CD8-positive, alpha-beta memory T cell (primary cell): Measurements from ENCODE around the gene PROSER3. TPM values are rescaled to one million over a fixed set of nuclear protein-coding genes. Genes with fewer than 3 reads are reported as not detected.
A peak's percentile ranks its signal among the peaks of the same experiment; 100 is the strongest.

ENCODE experiments used
- CTCF ChIA-PET: fragments of 350-600 bp; sonication (Branson Sonifier 250); formaldehyde crosslinking; loops from one replicate; lab custom pipeline; 2021; ENCODE audit warnings: antibody characterized with exemption; lab: Charles Lee
- POLR2A ChIA-PET: fragments of 350-600 bp; sonication (Branson Sonifier 250); formaldehyde crosslinking; loops from one replicate; lab custom pipeline; 2021; ENCODE audit warnings: antibody characterized with exemption; lab: Charles Lee
- DNase-seq, 5 donors: peaks; one replicate each; pipeline versions ENCODE4 v3.0.0 to v3.0.0-alpha.2; 2020 to 2022; ENCODE audit warnings: mixed read lengths in 1 of 5
- H3K27ac ChIP-seq: one replicate; pipeline ENCODE4 v1.7.0; 2013; ENCODE audit warnings: low read depth, mild to moderate bottlenecking, low read length, moderate library complexity
- H3K27me3 ChIP-seq: 2 replicates; pipeline ENCODE4 v1.7.0; 2013; ENCODE audit warnings: low read length, mild to moderate bottlenecking; ENCODE audit not compliant: insufficient read depth, poor library complexity, severe bottlenecking
- H3K36me3 ChIP-seq: 2 replicates; pipeline ENCODE4 v1.7.0; 2013; ENCODE audit warnings: mild to moderate bottlenecking, low read length, moderate library complexity; ENCODE audit not compliant: insufficient read depth
- H3K4me1 ChIP-seq: 2 replicates; pipeline ENCODE4 v1.7.0; 2013; ENCODE audit warnings: mild to moderate bottlenecking, low read length, moderate library complexity; ENCODE audit not compliant: insufficient read depth
- H3K4me3 ChIP-seq: 2 replicates; pipeline ENCODE4 v1.7.0; 2013; ENCODE audit warnings: mild to moderate bottlenecking, low read length
- H3K9me3 ChIP-seq: 2 replicates; pipeline ENCODE4 v1.7.0; 2013; ENCODE audit warnings: mild to moderate bottlenecking, low read length
- H3K27ac Mint-ChIP-seq, 8 donors: one replicate each; pipeline ENCODE4 v1.8.0; 2020 to 2021; ENCODE audit warnings: mixed read lengths in 8 of 8, mild to moderate bottlenecking in 6 of 8, inconsistent platforms in 3 of 8, moderate library complexity in 3 of 8
- H3K27me3 Mint-ChIP-seq, 2 donors: one replicate each; pipeline ENCODE4 v1.8.0; 2020 to 2021; ENCODE audit warnings: mixed read lengths in 2 of 2, mild to moderate bottlenecking in 1 of 2, moderate library complexity in 1 of 2
- H3K36me3 Mint-ChIP-seq, 3 donors: one replicate each; pipeline ENCODE4 v1.8.0; 2020 to 2021; ENCODE audit warnings: mixed read lengths in 3 of 3, inconsistent platforms in 1 of 3, mild to moderate bottlenecking in 1 of 3
- H3K4me1 Mint-ChIP-seq, 3 donors: one replicate each; pipeline ENCODE4 v1.8.0; 2020 to 2021; ENCODE audit warnings: mixed read lengths in 3 of 3, inconsistent platforms in 1 of 3, mild to moderate bottlenecking in 1 of 3
- H3K4me3 Mint-ChIP-seq, 7 donors: one replicate each; pipeline ENCODE4 v1.8.0; 2020 to 2021; ENCODE audit warnings: mixed read lengths in 7 of 7, mild to moderate bottlenecking in 6 of 7, moderate library complexity in 4 of 7, inconsistent platforms in 2 of 7
- H3K9me3 Mint-ChIP-seq, 5 donors: one replicate each; pipeline ENCODE4 v1.8.0; 2020 to 2022; ENCODE audit warnings: mixed read lengths in 5 of 5, mild to moderate bottlenecking in 3 of 5, moderate library complexity in 2 of 5, inconsistent platforms in 1 of 5
- polyA plus RNA-seq: library from polyadenylated mRNA; unstranded; fragments of 300-500 nt; fragmentation: Illumina TruSeq; gene quantifications from one replicate; pipeline ENCODE4 v1.2.3, GENCODE V29; 2021
- total RNA-seq, 2 experiments: library from RNA; stranded (reverse); gene quantifications; one replicate each; pipeline ENCODE4 v1.2.3, GENCODE V29; 2021

Gene PROSER3
- total and polyA plus RNA-seq, 3 experiments from 2014 or later: 8.3 to 40.5 (median 35.2) TPM

- peaks cover 17 to 48% (median 19%) of the 10 kb centered on the region in 3 donors for H3K4me1 Mint-ChIP-seq
- H3K4me3 Mint-ChIP-seq: peak overlapping the region in 2 of 7 donors; percentile 35 to 63
- peaks cover 30% of the 10 kb centered on the region for H3K4me1 ChIP-seq
- H3K9me3 ChIP-seq: no peaks in the 10 kb centered on the region
- no peak overlapping the region for H3K4me3 ChIP-seq
- H3K27me3 ChIP-seq: no peaks in the 10 kb centered on the region
- ChIA-PET POLR2A (interaction anchor here (0.6 to 1.3 kb wide), 2 partner anchors 9 to 19 kb away, joined by 3 to 5 read pairs; no protein-coding TSS in a partner anchor), CTCF (interaction anchor here (0.9 to 1.6 kb wide), 6 partner anchors 8 to 44 kb away, joined by 3 to 5 read pairs (median 4); partner anchors contain the start of genes LIN37, PSENEN and U2AF1L4)
- H3K27ac Mint-ChIP-seq: peak overlapping the region in 5 of 8 donors; percentile 25 to 95 (median 76)
- H3K27me3 Mint-ChIP-seq: no peaks in the 10 kb centered on the region
- H3K36me3 ChIP-seq: peaks cover 22% of the 10 kb centered on the region
- peaks cover 4 to 62% (median 10%) of the 10 kb centered on the region in 3 donors for H3K36me3 Mint-ChIP-seq
- no peaks in the 10 kb centered on the region for H3K9me3 Mint-ChIP-seq
- DNase-seq: peak in 1 of 5 donors; percentile 25
- no peak overlapping the region for H3K27ac ChIP-seq
Observed at GRCh38 chr19:35736913-35737886, 20.8 kb upstream of the PROSER3 start.

DNA sequence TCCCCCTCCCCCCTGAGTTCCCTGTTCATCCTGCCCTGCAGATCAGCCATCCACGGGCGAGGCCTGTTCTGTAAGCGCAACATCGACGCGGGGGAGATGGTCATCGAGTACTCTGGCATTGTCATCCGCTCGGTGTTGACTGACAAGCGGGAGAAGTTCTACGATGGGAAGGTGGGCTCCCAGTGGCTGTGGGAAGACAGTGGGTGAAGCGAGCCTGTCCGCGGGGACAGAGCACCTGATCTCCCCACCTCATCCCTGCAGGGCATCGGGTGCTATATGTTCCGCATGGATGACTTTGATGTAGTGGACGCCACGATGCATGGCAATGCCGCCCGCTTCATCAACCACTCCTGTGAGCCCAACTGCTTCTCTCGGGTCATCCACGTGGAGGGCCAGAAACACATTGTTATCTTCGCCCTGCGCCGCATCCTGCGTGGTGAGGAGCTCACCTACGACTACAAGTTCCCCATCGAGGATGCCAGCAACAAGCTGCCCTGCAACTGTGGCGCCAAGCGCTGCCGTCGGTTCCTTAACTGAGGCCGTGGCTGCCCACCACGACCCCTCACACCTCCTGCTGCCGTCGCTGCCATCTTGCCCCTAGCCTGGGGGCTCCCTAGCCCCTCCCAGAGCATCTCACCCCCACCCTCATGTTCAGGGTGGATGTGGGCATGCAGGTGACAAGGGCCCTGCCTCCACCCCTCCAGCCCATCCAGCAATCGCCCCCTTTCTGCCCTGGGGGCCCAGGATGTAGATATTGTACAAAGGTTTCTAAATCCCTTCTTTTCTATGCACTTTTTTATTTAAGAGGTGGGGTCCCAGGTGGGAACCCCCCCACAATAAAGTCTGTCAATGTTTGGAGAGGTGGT, 19.7 kb upstream of the PROSER3 start:
- Mint-ChIP-seq H3K27ac (peak overlapping the region in 5 of 8 donors; percentile 5 to 87 (median 11)), H3K36me3 (peaks cover 4 to 63% (median 10%) of the 10 kb centered on the region in 3 donors)
- POLR2A ChIA-PET: no interaction called here

DNA sequence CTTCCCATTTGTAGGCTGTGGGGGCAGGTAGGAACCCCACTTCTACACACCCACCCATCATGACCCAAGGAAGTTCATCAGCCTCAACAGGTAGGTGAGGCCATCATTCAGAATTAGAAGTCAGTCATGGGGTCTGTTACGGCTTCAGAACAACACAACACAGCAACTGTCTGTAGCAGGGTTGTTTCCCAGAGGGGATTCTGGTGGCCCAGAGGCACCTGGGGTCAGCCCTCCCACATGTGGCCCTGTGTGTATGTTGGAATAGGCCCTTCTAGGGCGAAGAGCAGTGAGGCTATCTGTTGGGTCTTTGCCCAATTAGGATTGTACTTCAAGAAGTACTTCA, 19.1 kb upstream of the PROSER3 start:
- peaks cover 4 to 60% (median 10%) of the 10 kb centered on the region in 3 donors for H3K36me3 Mint-ChIP-seq
- peaks cover 46% of the 10 kb centered on the region for H3K4me1 ChIP-seq
- peak overlapping the region; percentile 57 to 95 (median 86) for H3K4me3 Mint-ChIP-seq

More for the DNA sequence above, 19.7 kb upstream of the PROSER3 start:
- Histone ChIP-seq H3K27me3 (no peaks in the 10 kb centered on the region), H3K9me3 (no peaks in the 10 kb centered on the region), H3K4me1 (peaks cover 40% of the 10 kb centered on the region), H3K27ac (no peak overlapping the region), H3K36me3 (peaks cover 22% of the 10 kb centered on the region), H3K4me3 (no peak overlapping the region)
- Mint-ChIP-seq H3K27me3 (no peaks in the 10 kb centered on the region), H3K9me3 (no peaks in the 10 kb centered on the region), H3K4me1 (peaks cover 25 to 57% (median 27%) of the 10 kb centered on the region in 3 donors), H3K4me3 (peak overlapping the region in 4 of 7 donors; percentile 15 to 86 (median 65))
- DNase-seq: no peak
- CTCF ChIA-PET: interaction anchor here (0.8 to 1.3 kb wide), 3 partner anchors 7 to 45 kb away, joined by 3 to 5 read pairs (median 3); partner anchors contain the start of genes PSENEN and U2AF1L4

GRCh38 chr19:35739275-35740107, 18.5 kb upstream of the PROSER3 start:
- Histone ChIP-seq H3K27ac (no peak overlapping the region), H3K27me3 (no peaks in the 10 kb centered on the region), H3K4me1 (peaks cover 52% of the 10 kb centered on the region), H3K36me3 (peaks cover 22% of the 10 kb centered on the region), H3K4me3 (peak overlapping the region; percentile 98), H3K9me3 (no peaks in the 10 kb centered on the region)
- H3K27me3 Mint-ChIP-seq: no peaks in the 10 kb centered on the region
- H3K9me3 Mint-ChIP-seq: no peaks in the 10 kb centered on the region
- peak overlapping the region; percentile 19 to 98 (median 93) for H3K4me3 Mint-ChIP-seq
- POLR2A ChIA-PET: interaction anchor here (1.4 to 1.5 kb wide), 2 partner anchors 9 to 21 kb away, joined by 5 to 7 read pairs; partner anchors contain the start of gene LIN37
- peaks cover 33 to 63% (median 37%) of the 10 kb centered on the region in 3 donors for H3K4me1 Mint-ChIP-seq
- no peak for DNase-seq
- H3K27ac Mint-ChIP-seq: peak overlapping the region in 3 of 8 donors; percentile 5 to 75 (median 57)
- H3K36me3 Mint-ChIP-seq: peaks cover under 1 to 56% (median 3%) of the 10 kb centered on the region in 3 donors
- CTCF ChIA-PET: interaction anchor here (0.8 to 1.5 kb wide), 6 partner anchors 10 to 192 kb away, joined by 3 to 5 read pairs (median 4); no protein-coding TSS in a partner anchor

More for the DNA sequence above, 19.1 kb upstream of the PROSER3 start:
- no peak for DNase-seq
- Histone ChIP-seq H3K9me3 (no peaks in the 10 kb centered on the region), H3K36me3 (peaks cover 22% of the 10 kb centered on the region), H3K27me3 (no peaks in the 10 kb centered on the region), H3K4me3 (no peak overlapping the region), H3K27ac (no peak overlapping the region)
- Mint-ChIP-seq H3K27me3 (no peaks in the 10 kb centered on the region), H3K9me3 (no peaks in the 10 kb centered on the region), H3K4me1 (peaks cover 28 to 61% (median 31%) of the 10 kb centered on the region in 3 donors), H3K27ac (peak overlapping the region in 6 of 8 donors; percentile 5 to 75 (median 14))
- ChIA-PET CTCF (interaction anchor here (0.8 kb wide), 1 partner anchor 16 kb away, joined by 3 read pairs; no protein-coding TSS in a partner anchor), POLR2A (interaction anchor here (1.5 kb wide), 1 partner anchor 10 kb away, joined by 7 read pairs; the partner anchor contains the start of gene LIN37)

- peak overlapping the region; percentile 98 for H3K4me3 ChIP-seq
- peak overlapping the region; percentile 35 for H3K27ac ChIP-seq
- Mint-ChIP-seq H3K4me1 (peaks cover 33 to 65% (median 39%) of the 10 kb centered on the region in 3 donors), H3K27me3 (no peaks in the 10 kb centered on the region), H3K36me3 (peaks cover 0 to 56% (median 0%) of the 10 kb centered on the region in 3 donors), H3K9me3 (no peaks in the 10 kb centered on the region), H3K27ac (peak overlapping the region in 4 of 8 donors; percentile 57 to 93 (median 74)), H3K4me3 (peak overlapping the region; percentile 86 to 98 (median 93))
- ChIA-PET POLR2A (interaction anchor here (0.6 to 1.5 kb wide), 6 partner anchors 8 to 518 kb away, joined by 4 to 7 read pairs (median 4); partner anchors contain the start of genes HSPB6, LIN37, POLR2I and TBCB), CTCF (interaction anchor here (1.1 to 1.5 kb wide), 6 partner anchors 11 to 191 kb away, joined by 3 to 5 read pairs (median 4); no protein-coding TSS in a partner anchor)
- no peaks in the 10 kb centered on the region for H3K9me3 ChIP-seq
- DNase-seq: no peak
- no peaks in the 10 kb centered on the region for H3K27me3 ChIP-seq
- peaks cover 17% of the 10 kb centered on the region for H3K36me3 ChIP-seq
- H3K4me1 ChIP-seq: peaks cover 52% of the 10 kb centered on the region
Observed at GRCh38 chr19:35740108-35740422, 17.9 kb upstream of the PROSER3 start.

DNA sequence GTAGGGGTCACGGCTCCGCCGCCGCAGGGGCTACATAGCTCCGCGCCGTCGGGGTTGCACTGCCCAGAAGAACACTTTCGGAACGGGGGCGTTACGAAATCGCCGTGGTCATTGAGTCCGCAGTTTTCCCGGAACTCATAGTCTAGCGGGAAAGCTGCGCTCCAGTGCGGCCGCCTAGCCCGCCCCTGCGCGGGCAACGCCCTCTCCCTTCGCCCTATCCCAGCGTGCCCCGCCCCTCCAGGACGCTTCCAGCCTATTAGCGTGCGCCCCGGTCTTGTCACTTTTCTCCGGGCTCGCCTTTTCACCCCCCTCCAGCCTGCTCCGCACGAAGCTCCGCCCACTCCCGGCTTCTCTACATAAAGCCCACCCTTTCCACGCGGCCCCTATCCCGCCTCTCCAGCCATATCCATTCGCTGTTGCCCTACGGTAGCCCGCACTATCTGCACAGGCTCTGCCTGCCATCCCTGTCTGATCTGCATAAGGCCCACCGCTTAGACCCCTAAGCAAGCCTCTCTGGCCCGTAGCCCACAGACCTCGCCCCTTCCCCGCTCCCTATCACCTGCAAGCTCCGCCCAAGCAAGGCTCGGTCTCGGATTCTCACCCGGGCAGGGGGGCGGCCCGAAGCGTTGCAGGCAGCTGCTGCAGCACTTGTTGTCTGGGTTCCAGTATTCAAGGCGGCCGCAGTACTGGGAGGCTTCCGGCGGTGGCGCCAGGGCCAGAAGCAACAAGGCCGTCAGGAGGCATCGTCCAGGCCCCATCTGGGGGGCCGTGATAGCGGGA, 17.4 kb upstream of the PROSER3 start:
- no peaks in the 10 kb centered on the region for H3K9me3 ChIP-seq

More for the DNA sequence above, 17.4 kb upstream of the PROSER3 start:
- Mint-ChIP-seq H3K4me1 (peaks cover 35 to 70% (median 43%) of the 10 kb centered on the region in 3 donors), H3K9me3 (no peaks in the 10 kb centered on the region), H3K27me3 (no peaks in the 10 kb centered on the region), H3K36me3 (peaks cover 0 to 57% (median 0%) of the 10 kb centered on the region in 3 donors), H3K27ac (peak overlapping the region; percentile 79 to 97 (median 91)), H3K4me3 (peak overlapping the region; percentile 86 to 98 (median 93))
- CTCF ChIA-PET: interaction anchor here (1.1 to 1.5 kb wide), 6 partner anchors 11 to 190 kb away, joined by 3 to 5 read pairs (median 4); no protein-coding TSS in a partner anchor
- Histone ChIP-seq H3K27ac (peak overlapping the region; percentile 72), H3K4me1 (peaks cover 53% of the 10 kb centered on the region), H3K36me3 (peaks cover 17% of the 10 kb centered on the region), H3K27me3 (no peaks in the 10 kb centered on the region), H3K4me3 (peak overlapping the region; percentile 98)
- POLR2A ChIA-PET: interaction anchor here (0.6 to 1.5 kb wide), 9 partner anchors 8 to 518 kb away, joined by 3 to 7 read pairs (median 4); partner anchors contain the start of genes HSPB6, LIN37, POLR2I and TBCB
- DNase-seq: peak; percentile 92 to 96 (median 95)
